Neuronal stem cell (in vitro differentiated cells): Measurements from ENCODE around the gene MTX2.
"Not testable (repeated sequence)": the region's sequence is repeated elsewhere in the genome, so short reads cannot be mapped to it uniquely, and the experiment has no call there.

Experiments used
- DNase-seq: peaks from one replicate; pipeline ENCODE4 v3.0.0-alpha.2; 2013; ENCODE audit warnings: low spot score
- H2AFZ ChIP-seq: one replicate; pipeline ENCODE4 v1.6.1; 2013; ENCODE audit warnings: mild to moderate bottlenecking, low read length, inconsistent platforms
- H2AK5ac ChIP-seq: 2 replicates; pipeline ENCODE4 v1.6.1; 2013; ENCODE audit warnings: low read depth, mild to moderate bottlenecking, inconsistent platforms, low read length, moderate library complexity, mixed read lengths
- H2BK120ac ChIP-seq: 2 replicates; pipeline ENCODE4 v1.6.1; 2013; ENCODE audit warnings: low read depth, mild to moderate bottlenecking, inconsistent platforms, low read length, moderate library complexity, mixed read lengths
- H2BK12ac ChIP-seq: one replicate; pipeline ENCODE4 v1.6.1; 2013; ENCODE audit warnings: low read length, inconsistent platforms
- H2BK15ac ChIP-seq: 2 replicates; pipeline ENCODE4 v1.6.1; 2013; ENCODE audit warnings: mild to moderate bottlenecking, low read length, inconsistent platforms, mixed read lengths
- H2BK5ac ChIP-seq: one replicate; pipeline ENCODE4 v1.6.1; 2013; ENCODE audit warnings: inconsistent platforms, mild to moderate bottlenecking, low read length, moderate library complexity
- H3K14ac ChIP-seq: one replicate; pipeline ENCODE4 v1.6.1; 2013; ENCODE audit warnings: low read length, inconsistent platforms
- H3K18ac ChIP-seq: 2 replicates; pipeline ENCODE4 v1.6.1; 2013; ENCODE audit warnings: low read length, inconsistent platforms
- H3K23ac ChIP-seq: 2 replicates; pipeline ENCODE4 v1.6.1; 2013; ENCODE audit warnings: low read depth, mild to moderate bottlenecking, mixed read lengths, low read length, inconsistent platforms; ENCODE audit not compliant: poor library complexity
- H3K27ac ChIP-seq: replicated peaks from 3 replicates; pipeline ENCODE4 v1.5.1; 2013; ENCODE audit warnings: low read length, inconsistent platforms
- H3K27me3 ChIP-seq, 3 experiments: 2 replicates each; pipeline ENCODE4 v1.6.1; 2013; ENCODE audit warnings: low read length in 3 of 3, mild to moderate bottlenecking in 2 of 3, inconsistent platforms in 1 of 3, low read depth in 1 of 3, mixed read lengths in 1 of 3, moderate library complexity in 1 of 3; ENCODE audit not compliant: control insufficient read depth in 3 of 3, insufficient read depth in 3 of 3
- H3K36me3 ChIP-seq, 2 donors: replicated peaks in 1 of 2; 2 replicates each; pipeline ENCODE4 v1.6.1; 2013; ENCODE audit warnings: low read length in 2 of 2; ENCODE audit not compliant: control insufficient read depth in 2 of 2, insufficient read depth in 2 of 2
- H3K4ac ChIP-seq: 2 replicates; pipeline ENCODE4 v1.6.1; 2013; ENCODE audit warnings: inconsistent platforms, mild to moderate bottlenecking, low read length, moderate library complexity
- H3K4me1 ChIP-seq, 2 donors: 1 replicate in 1 of 2; 2 replicates in 1 of 2; pipeline ENCODE4 v1.6.1; 2013; ENCODE audit warnings: low read length in 2 of 2, low read depth in 1 of 2; ENCODE audit not compliant: control insufficient read depth in 2 of 2, insufficient read depth in 1 of 2
- H3K4me2 ChIP-seq: one replicate; pipeline ENCODE4 v1.6.1; 2013; ENCODE audit warnings: mild to moderate bottlenecking, low read length, inconsistent platforms; ENCODE audit not compliant: insufficient read depth, poor library complexity, severe bottlenecking
- H3K4me3 ChIP-seq, 2 donors: 2 replicates each; pipeline ENCODE4 v1.5.1; 2013; ENCODE audit warnings: low read length in 2 of 2, mild to moderate bottlenecking in 2 of 2, inconsistent platforms in 1 of 2, moderate library complexity in 1 of 2
- H3K79me1 ChIP-seq: one replicate; pipeline ENCODE4 v1.6.1; 2013; ENCODE audit warnings: low read depth, mild to moderate bottlenecking, inconsistent platforms, low read length, moderate library complexity
- H3K9ac ChIP-seq: one replicate; pipeline ENCODE4 v1.6.1; 2013; ENCODE audit warnings: mild to moderate bottlenecking, low read depth, low read length, inconsistent platforms; ENCODE audit not compliant: poor library complexity
- H3K9me3 ChIP-seq, 2 donors: replicated peaks in 1 of 2; 2 replicates each; pipeline versions ENCODE3 to v1.6.1; 2013; ENCODE audit warnings: low read length in 2 of 2, mild to moderate bottlenecking in 2 of 2, inconsistent platforms in 1 of 2, low read depth in 1 of 2, mixed read lengths in 1 of 2, moderate library complexity in 1 of 2; ENCODE audit not compliant: control insufficient read depth in 2 of 2, insufficient read depth in 1 of 2
- H4K8ac ChIP-seq: one replicate; pipeline ENCODE4 v1.6.1; 2013; ENCODE audit warnings: low read depth, mild to moderate bottlenecking, inconsistent platforms, low read length, moderate library complexity
- H4K91ac ChIP-seq: one replicate; pipeline ENCODE4 v1.6.1; 2013; ENCODE audit warnings: low read length, low read depth, mild to moderate bottlenecking, inconsistent platforms; ENCODE audit not compliant: poor library complexity
- WGBS, 2 donors: extraction: QIAGEN DNeasy Blood & Tissue Kit; methylation state at CpG; one replicate each; pipeline ENCODE4 v1.1.7; 2013; ENCODE audit warnings: missing lambda C conversion rate in 2 of 2, mixed read lengths in 1 of 2; ENCODE audit not compliant: insufficient read length in 2 of 2, insufficient replicate concordance in 1 of 2; ENCODE audit errors: extremely low coverage in 2 of 2; 5-methylcytosine and 5-hydroxymethylcytosine counted together

The MTX2 gene

DNA sequence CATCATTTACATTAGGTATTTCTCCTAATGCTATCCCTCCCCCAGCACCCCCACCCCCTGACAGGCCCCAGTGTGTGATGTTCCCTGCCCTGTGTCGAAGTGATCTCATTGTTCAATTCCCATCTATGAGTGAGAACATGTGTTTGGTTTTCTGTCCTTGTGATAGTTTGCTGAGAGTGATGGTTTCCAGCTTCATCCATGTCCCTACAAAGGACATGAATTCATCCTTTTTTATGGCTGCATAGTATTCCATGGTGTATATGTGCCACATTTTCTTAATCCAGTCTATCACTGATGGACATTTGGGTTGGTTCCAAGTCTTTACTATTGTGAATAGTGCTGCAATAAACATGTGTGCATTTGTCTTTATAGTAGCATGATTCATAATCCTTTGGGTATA lies 36.8 kb downstream of the MTX2 start:
- not testable (repeated sequence) for H2AFZ ChIP-seq, H3K4me2 ChIP-seq

DNA sequence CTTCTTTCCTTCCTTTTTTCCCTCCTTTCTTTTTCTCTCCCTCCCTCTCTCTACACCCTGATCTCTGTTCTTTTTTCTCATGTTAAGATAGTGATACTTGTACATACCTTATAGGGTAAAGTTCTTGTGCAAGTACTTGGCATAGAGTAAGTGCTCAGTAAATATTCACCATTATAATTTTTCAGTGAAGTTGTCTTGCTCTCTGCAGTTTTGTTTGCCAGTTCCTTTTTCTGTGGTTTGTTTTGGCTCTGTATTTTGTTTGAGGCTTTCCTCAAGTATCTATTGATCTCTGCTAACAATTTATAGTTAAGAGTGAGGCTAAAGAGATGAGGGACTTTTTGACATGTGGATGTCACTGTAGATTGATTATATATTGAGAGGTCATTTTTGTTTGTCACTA lies 48.0 kb downstream of the MTX2 start:
- Histone ChIP-seq H3K14ac (no peak overlapping the region), H3K4me2 (no peak overlapping the region), H3K4me3 (no peak overlapping the region), H2AK5ac (no peak overlapping the region), H3K79me1 (no peaks in the 10 kb centered on the region), H3K27me3 (no peaks in the 10 kb centered on the region), H4K8ac (no peak overlapping the region), H2BK12ac (no peak overlapping the region), H3K27ac (no peak overlapping the region), H3K9me3 (no peaks in the 10 kb centered on the region), H3K4ac (no peak overlapping the region), H3K9ac (no peak overlapping the region), H3K36me3 (peaks cover 0 to 21% of the 10 kb centered on the region in 2 donors), H2AFZ (no peak overlapping the region), H2BK120ac (no peak overlapping the region), H4K91ac (no peak overlapping the region), H2BK5ac (no peak overlapping the region), H3K23ac (no peak overlapping the region), H3K18ac (no peak overlapping the region), H3K4me1 (peaks cover 0 to 3% of the 10 kb centered on the region in 2 donors), H2BK15ac (no peak overlapping the region)
- no peak for DNase-seq

More for the DNA sequence above, 36.8 kb downstream of the MTX2 start:
- H2BK5ac ChIP-seq, H3K4ac ChIP-seq, H3K79me1 ChIP-seq, H4K8ac ChIP-seq, H3K27ac ChIP-seq, H2BK120ac ChIP-seq, H3K18ac ChIP-seq, H3K4me3 ChIP-seq, H2BK12ac ChIP-seq, H3K4me1 ChIP-seq, H2AK5ac ChIP-seq, H4K91ac ChIP-seq, H3K14ac ChIP-seq, H3K23ac ChIP-seq, H3K27me3 ChIP-seq, H3K9me3 ChIP-seq, DNase-seq, H2BK15ac ChIP-seq, H3K9ac ChIP-seq: not testable (repeated sequence)
- WGBS, 2 donors, result no CpG with 5 or more reads among the region's 1 CpG
- H3K36me3 ChIP-seq, result peaks cover under 1 to 23% of the 10 kb centered on the region in 2 donors

DNA sequence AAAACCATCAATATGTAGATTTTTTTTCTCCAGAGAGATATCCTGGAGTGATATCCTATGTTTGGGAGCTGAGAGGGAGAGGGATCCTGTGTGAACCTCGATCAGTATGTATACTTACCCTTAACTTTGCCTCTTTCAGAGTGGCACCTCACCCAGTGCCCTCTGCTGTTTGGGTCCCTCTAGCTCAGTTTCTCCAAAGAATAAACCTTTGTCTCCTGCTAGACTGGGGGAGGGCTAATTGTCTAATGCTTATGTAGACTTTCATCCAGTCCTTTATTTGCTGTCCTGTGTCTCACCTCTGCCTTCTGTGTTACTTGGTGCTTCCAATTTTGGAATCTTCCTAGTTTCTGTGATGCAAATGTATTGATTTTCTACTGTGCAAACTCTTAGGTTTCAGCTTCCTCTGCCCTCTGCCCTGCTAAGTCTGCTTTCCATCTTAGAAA lies 48.4 kb downstream of the MTX2 start:
- Histone ChIP-seq H3K36me3 (peaks cover 0 to 21% of the 10 kb centered on the region in 2 donors), H3K4me3 (no peak overlapping the region), H3K27me3 (no peaks in the 10 kb centered on the region), H3K14ac (no peak overlapping the region), H2BK15ac (no peak overlapping the region), H4K91ac (no peak overlapping the region), H2BK5ac (no peak overlapping the region), H3K27ac (no peak overlapping the region), H3K18ac (no peak overlapping the region), H3K9ac (no peak overlapping the region), H3K4ac (no peak overlapping the region), H3K4me1 (peaks cover 0 to 3% of the 10 kb centered on the region in 2 donors), H3K9me3 (no peaks in the 10 kb centered on the region), H3K79me1 (no peaks in the 10 kb centered on the region), H2BK120ac (no peak overlapping the region), H3K23ac (no peak overlapping the region), H4K8ac (no peak overlapping the region), H2AK5ac (no peak overlapping the region), H2BK12ac (no peak overlapping the region), H3K4me2 (no peak overlapping the region), H2AFZ (no peak overlapping the region)
- no CpG with 5 or more reads among the region's 1 CpG for WGBS, 2 donors
- no peak for DNase-seq

DNA sequence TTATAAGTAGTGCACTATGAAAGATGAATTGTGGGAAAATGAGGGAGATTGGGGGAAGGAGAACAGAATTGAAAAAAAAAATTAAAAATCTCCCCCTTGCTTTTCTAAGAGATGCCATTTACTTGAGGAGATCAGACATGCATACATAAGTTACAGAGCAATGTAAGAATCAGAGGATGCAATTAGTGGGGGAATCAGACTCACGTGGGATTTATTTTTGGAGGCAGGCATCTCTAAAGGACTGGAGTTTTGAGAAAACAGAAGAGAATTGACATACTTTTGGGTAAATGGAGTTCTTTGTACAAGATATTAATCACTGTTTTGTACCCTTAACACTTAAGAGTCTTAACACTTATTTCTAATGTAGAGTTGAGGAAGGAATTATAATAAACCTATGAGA lies 52.7 kb downstream of the MTX2 start:
- Histone ChIP-seq H3K4me3 (no peak overlapping the region), H3K23ac (no peak overlapping the region), H3K4me2 (no peak overlapping the region), H3K27me3 (no peaks in the 10 kb centered on the region), H4K8ac (no peak overlapping the region), H3K79me1 (no peaks in the 10 kb centered on the region), H3K14ac (no peak overlapping the region), H2BK12ac (no peak overlapping the region), H3K4me1 (peaks cover 0 to 8% of the 10 kb centered on the region in 2 donors), H3K27ac (no peak overlapping the region), H2BK5ac (no peak overlapping the region), H3K9me3 (no peaks in the 10 kb centered on the region), H3K18ac (no peak overlapping the region), H3K36me3 (no peaks in the 10 kb centered on the region), H2BK120ac (no peak overlapping the region), H2BK15ac (no peak overlapping the region), H2AFZ (no peak overlapping the region), H3K4ac (no peak overlapping the region), H4K91ac (no peak overlapping the region), H2AK5ac (no peak overlapping the region), H3K9ac (no peak overlapping the region)
- DNase-seq, result no peak
- no CpG with 5 or more reads among the region's 1 CpG for WGBS, 2 donors
